DLD1 (cell line): Measurements from ENCODE around the gene SNX25.
"Not testable (repeated sequence)": the region's sequence is repeated elsewhere in the genome, so short reads cannot be mapped to it uniquely, and the experiment has no call there.

Source experiments
- in situ Hi-C: cut with HindIII; loops from 2 replicates; pipeline ENCODE4 v1.10.0; 2017; ENCODE audit warnings: low sequenced_read_pairs

SNX25 gene

DNA sequence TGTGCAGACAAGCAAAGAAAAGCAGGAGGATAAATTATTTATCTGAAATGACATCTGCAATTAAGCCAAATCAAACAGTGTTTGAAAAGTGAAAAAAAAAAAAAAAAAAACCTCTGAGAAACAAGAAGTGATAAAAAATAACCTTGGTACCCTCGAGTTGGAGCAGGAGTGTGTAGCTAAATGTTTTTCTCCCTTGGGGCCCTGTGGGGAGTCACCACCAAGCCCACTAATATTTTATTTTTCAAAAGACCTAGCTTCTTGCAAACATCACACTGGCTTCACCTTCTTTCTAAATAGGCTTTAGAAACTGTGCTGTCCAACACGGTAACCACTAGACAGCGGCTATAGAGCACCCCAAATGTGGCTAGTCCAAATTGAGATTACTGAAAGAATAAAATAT, 47.7 kb downstream of the SNX25 start:
- in situ Hi-C loops = no loop called here

- in situ Hi-C loops = no loop called here
Measured at GRCh38 chr4:185257694-185258093, 48.3 kb downstream of the SNX25 start.

- in situ Hi-C loops = not testable (repeated sequence)
Measured at GRCh38 chr4:185258741-185259140, 49.3 kb downstream of the SNX25 start.

DNA sequence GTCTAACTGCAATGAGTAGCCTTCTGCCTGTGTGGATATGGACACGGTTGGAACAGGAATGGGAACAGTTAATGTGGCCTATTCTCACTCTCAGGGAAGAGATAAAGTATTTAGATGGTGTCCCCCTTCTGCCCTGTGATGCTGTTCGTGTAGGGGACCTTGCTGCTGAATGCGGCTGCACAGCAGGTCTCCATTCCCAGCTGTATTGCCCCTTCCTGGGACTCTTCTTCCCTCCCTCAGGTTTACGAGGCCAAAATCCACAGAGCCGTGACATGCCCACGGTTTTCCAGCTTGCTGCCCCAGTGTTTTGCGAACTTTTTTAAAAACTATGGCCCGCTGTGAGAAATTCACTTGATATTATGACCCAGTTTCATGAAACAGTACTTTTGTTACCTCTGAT, 50.3 kb downstream of the SNX25 start:
- in situ Hi-C loops = no loop called here

GRCh38 chr4:185261946-185262345, 52.5 kb downstream of the SNX25 start:
- in situ Hi-C loops = no loop called here

DNA sequence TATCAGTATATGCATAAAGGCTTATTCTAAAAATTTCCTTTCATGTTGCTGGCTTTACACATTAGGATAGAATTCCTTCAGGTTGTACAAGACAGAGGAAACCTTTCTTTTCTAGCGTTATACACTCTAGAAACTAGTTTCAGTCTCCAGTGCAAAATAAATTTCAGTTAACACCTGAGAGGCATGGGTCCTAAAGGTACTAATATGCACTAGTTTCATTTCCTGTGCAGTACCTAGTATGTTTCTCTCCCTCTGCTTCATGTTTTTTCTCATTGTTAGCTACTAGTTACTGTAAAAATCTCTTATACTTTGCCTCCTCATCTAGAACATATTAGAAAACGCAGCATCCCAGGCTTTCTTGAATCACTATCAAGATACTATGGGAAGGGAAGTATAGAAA, 54.0 kb downstream of the SNX25 start:
- in situ Hi-C loops = no loop called here

DNA sequence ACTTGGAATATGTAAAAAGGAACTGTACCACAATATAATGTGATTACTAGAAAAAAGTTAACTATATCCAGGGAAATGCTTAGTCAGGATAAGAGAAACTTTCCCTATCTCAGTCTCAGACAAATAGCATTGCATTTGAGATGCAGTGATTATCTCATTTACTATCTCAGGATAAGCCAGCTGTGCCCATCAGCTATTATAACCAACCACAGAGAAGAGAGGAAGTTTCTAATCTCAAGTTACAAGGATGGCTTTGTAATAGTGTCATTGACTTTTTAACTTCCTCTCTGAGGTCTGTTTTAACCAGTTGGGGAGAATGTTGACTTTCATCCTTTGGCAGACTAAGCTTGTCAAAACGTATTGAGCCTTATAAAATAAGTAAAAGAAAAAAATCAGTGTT, 56.5 kb downstream of the SNX25 start:
- in situ Hi-C loops = no loop called here

DNA sequence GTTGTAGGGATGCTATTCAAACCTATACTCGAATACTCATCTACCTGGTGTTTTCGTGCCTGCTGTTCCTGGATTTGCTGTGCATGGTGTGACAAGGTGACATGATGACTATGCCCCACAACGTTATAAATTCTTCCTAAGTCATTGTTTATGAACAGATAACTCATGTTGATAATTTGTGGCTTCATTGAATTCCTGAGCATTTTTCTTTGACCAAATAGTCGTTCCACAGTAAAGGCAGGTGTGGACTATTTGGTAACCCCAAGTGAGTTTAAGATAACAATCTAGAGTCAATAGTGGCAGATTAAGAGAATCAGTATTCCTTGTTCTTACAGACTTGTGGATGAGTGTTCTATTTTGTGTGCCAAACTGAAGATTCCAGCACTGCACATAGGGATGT, 59.9 kb downstream of the SNX25 start:
- in situ Hi-C loops = no loop called here

- in situ Hi-C loops = no loop called here
Measured at GRCh38 chr4:185270037-185270436, 60.6 kb downstream of the SNX25 start.

GRCh38 chr4:185270885-185271284, 61.5 kb downstream of the SNX25 start:
- in situ Hi-C loops = no loop called here

GRCh38 chr4:185272245-185272644, 62.8 kb downstream of the SNX25 start:
- in situ Hi-C loops = no loop called here

DNA sequence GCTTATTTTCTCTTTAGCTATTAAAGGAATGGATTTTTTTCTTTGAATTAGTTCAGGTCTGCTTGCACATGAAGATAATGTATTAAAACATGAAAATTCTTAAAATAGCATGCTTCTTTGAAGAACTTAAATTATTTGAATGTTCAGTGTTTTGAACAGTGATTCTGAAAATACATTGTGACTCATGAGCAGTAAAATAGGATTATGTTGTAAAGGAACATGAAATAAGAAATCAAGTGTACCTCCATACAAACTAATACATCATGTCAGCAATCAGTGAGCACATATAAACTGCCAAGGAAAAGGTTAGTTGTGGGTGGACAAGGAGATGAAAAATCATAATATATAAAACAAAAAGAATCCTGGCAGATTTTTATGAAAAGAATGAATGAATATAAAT, 66.1 kb downstream of the SNX25 start:
- in situ Hi-C loops = no loop called here

GRCh38 chr4:185276036-185276435, 66.6 kb downstream of the SNX25 start:
- in situ Hi-C loops = no loop called here

GRCh38 chr4:185278716-185279115, 69.3 kb downstream of the SNX25 start:
- in situ Hi-C loops = no loop called here

- in situ Hi-C loops = no loop called here
Measured at GRCh38 chr4:185280608-185281007, 71.2 kb downstream of the SNX25 start.

GRCh38 chr4:185282968-185283367, 73.6 kb downstream of the SNX25 start:
- in situ Hi-C loops = no loop called here

GRCh38 chr4:185283723-185284122, 74.3 kb downstream of the SNX25 start:
- in situ Hi-C loops = no loop called here

DNA sequence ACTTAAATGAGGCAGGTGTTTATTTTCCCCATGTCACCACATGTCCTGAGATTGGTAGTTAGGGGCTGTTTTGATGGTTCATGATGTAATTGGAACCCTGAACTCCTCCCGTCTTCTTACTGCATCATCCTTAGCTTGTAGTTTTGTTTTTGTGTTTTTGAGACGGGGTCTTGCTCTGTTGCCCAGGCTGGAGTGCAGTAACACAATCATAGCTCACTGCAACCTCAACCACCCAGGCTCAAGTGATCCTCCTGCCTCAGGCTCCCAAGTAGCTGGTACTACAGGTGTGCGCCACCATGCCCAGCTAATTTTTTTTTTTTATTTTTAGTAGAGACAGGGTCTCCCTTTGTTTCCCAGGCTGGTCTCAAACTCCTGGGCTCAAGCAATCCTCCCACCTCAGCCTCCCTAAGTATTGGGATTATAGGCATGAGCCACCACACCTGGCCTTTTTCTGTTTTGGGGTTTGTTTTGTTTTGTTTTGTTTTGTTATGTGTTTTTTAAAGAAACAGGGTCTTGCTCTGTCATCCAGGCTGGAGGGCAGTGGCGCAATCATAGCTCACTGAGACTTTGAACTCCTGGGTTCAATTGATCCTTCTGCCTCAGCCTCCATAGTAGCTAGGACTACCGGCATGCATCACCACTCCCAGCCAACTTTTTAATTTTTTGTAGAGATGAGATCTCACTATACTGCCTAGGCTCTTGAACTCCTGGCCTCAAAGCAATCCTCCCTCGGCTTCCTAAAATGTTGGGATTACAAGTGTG, 76.4 kb downstream of the SNX25 start:
- in situ Hi-C loops = no loop called here

DNA sequence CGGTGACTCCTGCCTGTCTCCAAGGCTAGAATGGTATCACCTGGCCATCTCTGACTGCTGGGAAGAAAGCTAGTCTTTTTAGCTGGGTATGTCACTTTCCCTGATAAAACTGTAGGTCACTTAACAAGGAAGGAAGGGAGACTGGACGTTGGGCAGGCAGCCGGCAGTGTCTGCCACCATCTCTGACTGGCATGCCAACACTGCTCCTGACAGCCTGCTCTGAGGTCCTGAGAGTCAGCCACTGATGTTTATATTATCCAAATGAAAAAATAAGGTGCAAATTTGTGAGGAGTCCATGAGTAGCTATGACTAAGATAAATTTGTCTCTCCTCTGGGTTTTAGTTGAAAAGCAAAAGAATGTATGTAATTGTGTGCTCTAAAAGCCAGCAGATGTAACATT, 77.2 kb downstream of the SNX25 start:
- in situ Hi-C loops = no loop called here

DNA sequence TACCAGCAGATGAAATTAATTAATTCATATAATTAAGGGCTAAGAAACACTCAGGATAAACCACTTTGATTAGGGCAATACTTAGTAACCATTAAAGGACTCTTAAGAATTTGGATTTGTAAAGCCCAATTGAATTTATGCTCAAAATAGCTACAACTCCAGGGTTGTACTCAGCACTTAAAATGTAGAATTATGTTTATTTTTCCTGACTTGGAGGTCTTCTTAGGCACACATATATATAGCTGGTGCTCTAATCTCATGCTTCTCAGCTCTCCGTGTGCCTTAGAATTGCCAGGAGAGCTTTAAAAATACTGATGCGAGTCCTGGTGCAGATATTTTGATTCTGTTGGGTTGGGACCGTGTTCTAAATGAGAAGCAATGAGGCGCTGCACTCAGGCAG, 77.6 kb downstream of the SNX25 start:
- in situ Hi-C loops = no loop called here

GRCh38 chr4:185290018-185290607, 80.7 kb downstream of the SNX25 start:
- in situ Hi-C loops = no loop called here

DNA sequence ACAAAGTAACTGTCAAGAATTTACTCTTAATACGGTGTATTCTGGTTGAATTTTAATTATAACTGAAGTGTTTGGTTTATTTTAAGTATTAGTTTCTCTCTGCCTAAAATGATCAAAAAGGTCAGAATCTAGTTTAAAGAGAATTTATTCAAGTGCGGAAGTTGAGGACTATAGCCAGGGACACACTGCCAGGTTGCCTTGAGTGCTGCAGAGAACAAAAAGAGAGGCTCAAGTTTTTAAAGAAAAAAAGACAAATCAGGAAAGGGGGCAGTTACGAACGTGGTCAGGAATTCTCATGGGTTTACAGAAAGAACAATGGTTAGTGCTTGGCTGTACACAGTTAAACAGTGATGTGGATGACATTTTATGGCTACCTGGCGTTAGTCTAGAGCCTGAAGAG, 81.3 kb downstream of the SNX25 start:
- in situ Hi-C loops = no loop called here

GRCh38 chr4:185293202-185293601, 83.8 kb downstream of the SNX25 start:
- in situ Hi-C loops = no loop called here
